WTC11 (cell line): ENCODE measurements around the gene OSBP2.

ENCODE experiments used
- CREM ChIP-seq: sonication (generic); formaldehyde crosslinking; IDR thresholded peaks from 2 replicates; pipeline ENCODE4 v1.8.1; 2022; ENCODE audit warnings: mild to moderate bottlenecking, missing genetic modification reagents, moderate library complexity
- ETV6 ChIP-seq: sonication (generic); formaldehyde crosslinking; IDR thresholded peaks from 2 replicates; pipeline ENCODE4 v1.8.1; 2022; ENCODE audit warnings: mild to moderate bottlenecking, missing genetic modification reagents
- KAT7 ChIP-seq: sonication (generic); formaldehyde crosslinking; IDR thresholded peaks from 2 replicates; pipeline ENCODE4 v1.8.1; 2023; ENCODE audit warnings: missing genetic modification reagents, mild to moderate bottlenecking, borderline replicate concordance
- NR1H2 ChIP-seq: sonication (generic); formaldehyde crosslinking; IDR thresholded peaks from 2 replicates; pipeline ENCODE4 v1.9.0; 2021; ENCODE audit warnings: mild to moderate bottlenecking, moderate library complexity, missing genetic modification reagents
- ZNF263 ChIP-seq: sonication (generic); formaldehyde crosslinking; IDR thresholded peaks from 2 replicates; pipeline ENCODE4 v1.8.1; 2022; ENCODE audit warnings: low read depth, mild to moderate bottlenecking, moderate library complexity, missing genetic modification reagents
- TF ChIP-seq, protein P1 (sequence below): fragments of 200-600 bp; IDR thresholded peaks from 2 replicates; pipeline ENCODE4 v1.8.0; 2022; ENCODE audit warnings: antibody characterized with exemption
- TF ChIP-seq, protein P2 (sequence below): sonication (generic); formaldehyde crosslinking; conservative IDR thresholded peaks from 2 replicates; pipeline ENCODE4 v1.8.1; 2023; ENCODE audit warnings: mild to moderate bottlenecking, low read depth, missing genetic modification reagents, moderate library complexity

DNA sequence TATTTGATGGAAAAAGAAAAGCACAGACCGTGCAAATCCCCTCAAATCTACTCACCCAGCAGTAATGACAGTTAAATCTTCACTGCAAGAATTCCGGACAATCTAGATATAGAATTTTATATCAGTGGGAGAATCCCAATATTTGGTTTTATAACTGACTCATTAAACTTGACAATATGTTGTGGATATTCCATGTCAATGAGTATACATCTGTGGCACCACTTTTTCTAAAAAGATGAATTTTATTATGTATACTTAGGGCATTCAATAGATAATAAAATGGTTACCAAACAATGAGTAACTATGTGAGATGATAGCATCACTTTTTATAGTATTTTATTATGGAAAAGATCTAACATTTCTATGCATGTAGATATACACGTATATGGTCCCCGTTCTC lies 79.9 kb downstream of the OSBP2 start:
- TF ChIP-seq, protein P1, sequence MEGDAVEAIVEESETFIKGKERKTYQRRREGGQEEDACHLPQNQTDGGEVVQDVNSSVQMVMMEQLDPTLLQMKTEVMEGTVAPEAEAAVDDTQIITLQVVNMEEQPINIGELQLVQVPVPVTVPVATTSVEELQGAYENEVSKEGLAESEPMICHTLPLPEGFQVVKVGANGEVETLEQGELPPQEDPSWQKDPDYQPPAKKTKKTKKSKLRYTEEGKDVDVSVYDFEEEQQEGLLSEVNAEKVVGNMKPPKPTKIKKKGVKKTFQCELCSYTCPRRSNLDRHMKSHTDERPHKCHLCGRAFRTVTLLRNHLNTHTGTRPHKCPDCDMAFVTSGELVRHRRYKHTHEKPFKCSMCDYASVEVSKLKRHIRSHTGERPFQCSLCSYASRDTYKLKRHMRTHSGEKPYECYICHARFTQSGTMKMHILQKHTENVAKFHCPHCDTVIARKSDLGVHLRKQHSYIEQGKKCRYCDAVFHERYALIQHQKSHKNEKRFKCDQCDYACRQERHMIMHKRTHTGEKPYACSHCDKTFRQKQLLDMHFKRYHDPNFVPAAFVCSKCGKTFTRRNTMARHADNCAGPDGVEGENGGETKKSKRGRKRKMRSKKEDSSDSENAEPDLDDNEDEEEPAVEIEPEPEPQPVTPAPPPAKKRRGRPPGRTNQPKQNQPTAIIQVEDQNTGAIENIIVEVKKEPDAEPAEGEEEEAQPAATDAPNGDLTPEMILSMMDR = no peak
- TF ChIP-seq ZNF263 (CRISPR knock-in tag) = no peak
- no peak for TF ChIP-seq NR1H2 (CRISPR knock-in tag)
- no peak for TF ChIP-seq ETV6 (CRISPR knock-in tag)
- TF ChIP-seq, protein P2, sequence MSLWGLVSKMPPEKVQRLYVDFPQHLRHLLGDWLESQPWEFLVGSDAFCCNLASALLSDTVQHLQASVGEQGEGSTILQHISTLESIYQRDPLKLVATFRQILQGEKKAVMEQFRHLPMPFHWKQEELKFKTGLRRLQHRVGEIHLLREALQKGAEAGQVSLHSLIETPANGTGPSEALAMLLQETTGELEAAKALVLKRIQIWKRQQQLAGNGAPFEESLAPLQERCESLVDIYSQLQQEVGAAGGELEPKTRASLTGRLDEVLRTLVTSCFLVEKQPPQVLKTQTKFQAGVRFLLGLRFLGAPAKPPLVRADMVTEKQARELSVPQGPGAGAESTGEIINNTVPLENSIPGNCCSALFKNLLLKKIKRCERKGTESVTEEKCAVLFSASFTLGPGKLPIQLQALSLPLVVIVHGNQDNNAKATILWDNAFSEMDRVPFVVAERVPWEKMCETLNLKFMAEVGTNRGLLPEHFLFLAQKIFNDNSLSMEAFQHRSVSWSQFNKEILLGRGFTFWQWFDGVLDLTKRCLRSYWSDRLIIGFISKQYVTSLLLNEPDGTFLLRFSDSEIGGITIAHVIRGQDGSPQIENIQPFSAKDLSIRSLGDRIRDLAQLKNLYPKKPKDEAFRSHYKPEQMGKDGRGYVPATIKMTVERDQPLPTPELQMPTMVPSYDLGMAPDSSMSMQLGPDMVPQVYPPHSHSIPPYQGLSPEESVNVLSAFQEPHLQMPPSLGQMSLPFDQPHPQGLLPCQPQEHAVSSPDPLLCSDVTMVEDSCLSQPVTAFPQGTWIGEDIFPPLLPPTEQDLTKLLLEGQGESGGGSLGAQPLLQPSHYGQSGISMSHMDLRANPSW = no peak
- no peak for TF ChIP-seq CREM (CRISPR knock-in tag)
- no peak for TF ChIP-seq KAT7
